ENCODE measurements around the gene AKAP7.
"Not testable (repeated sequence)": the region's sequence is repeated elsewhere in the genome, so short reads cannot be mapped to it uniquely, and the experiment has no call there.

The AKAP7 gene

DNA sequence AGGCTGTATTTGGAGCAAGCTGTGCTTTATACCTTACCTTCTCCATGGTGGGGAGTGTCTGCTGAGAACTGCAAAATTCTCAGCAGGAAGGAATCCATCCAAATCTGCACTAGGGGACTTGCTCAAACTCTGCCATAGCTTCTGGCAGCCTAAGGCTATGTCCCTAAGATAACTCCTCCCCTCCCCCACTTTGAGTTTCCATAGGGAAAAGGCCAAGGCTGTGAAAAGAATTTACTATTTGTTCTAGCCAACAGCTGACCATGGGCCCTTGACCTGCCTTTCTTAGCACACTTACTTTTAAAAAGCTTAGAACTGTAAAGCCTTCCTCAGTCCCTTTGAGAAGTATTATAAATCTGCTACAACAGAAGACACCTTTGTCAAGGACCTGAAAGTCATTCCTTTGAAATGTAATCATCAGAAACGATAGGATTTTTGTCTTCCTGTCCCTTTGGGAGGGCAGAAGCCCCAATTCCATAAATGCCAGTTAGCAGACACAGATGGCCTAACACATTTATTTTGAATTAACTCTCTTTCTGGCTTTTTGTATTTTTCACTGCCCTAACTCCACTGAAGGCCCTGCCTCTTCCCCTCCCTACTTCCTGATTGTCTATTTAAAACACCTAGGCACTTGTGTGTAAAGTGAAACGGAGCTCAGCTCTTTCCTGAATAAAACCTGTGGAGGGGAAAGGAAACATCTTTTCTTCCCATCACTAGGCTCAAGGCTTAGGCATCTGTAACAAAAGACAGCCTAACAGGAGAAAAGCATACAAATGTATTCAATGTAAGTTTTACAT lies 157.1 kb downstream of the AKAP7 start:
- no peak for DNase-seq (ENCODE audit: low read depth)

DNA sequence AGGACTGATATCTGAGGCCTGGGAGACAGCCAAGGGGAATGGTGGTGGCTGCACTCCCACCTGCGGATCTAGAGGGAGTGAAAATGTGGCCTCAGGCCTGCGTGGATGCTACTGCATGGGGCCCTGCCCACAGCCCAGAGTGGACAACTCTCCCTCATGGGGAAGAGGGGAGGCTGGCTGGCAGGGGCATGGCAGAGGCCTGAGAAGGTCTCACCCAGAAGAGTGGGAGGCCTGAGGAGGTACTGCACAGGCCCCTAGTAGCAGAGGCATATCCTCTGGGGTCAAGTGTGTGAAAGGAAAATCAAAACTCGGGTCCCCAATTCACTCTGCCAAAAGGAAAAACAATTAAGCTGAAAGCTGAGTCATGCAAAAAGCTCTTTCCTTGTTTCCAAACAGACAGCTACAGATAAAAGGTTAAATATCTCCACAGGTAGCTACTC lies 158.2 kb downstream of the AKAP7 start:
- DNase-seq (ENCODE audit: low read depth) = no peak

DNA sequence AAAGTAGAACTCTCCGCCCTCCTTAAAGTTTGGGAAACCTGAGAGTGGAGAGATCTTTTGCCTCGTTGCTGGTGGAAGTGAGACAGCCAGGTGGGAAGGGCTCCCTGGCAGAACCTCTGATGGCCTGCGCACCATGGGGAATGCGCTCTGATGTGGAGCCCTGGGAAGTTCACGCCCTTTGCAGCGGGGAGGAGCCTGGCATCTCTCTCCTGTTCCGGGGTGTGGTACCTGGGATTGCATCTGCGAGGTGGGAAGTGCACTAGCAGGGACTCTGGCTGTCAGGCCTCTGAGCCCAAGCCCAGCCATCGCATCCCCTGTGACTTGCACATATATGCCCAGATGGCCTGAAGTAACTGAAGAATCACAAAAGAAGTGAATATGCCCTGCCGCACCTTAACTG lies 159.8 kb downstream of the AKAP7 start:
- DNase-seq (ENCODE audit: low read depth) = no peak

DNA sequence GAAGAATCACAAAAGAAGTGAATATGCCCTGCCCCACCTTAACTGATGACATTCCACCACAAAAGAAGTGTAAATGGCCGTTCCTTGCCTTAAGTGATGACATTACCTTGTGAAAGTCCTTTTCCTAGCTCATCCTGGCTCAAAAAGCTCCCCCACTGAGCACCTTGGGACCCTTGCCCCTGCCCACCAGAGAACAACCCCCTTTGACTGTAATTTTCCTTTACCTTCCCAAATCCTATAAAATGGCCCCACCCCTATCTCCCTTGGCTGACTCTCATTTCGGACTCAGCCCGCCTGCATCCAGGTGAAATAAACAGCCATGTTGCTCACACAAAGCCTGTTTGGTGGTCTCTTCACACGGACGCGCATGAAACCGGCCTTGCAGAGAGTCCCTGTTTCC lies 165.6 kb downstream of the AKAP7 start:
- not testable (repeated sequence) for DNase-seq (ENCODE audit: low read depth)

DNA sequence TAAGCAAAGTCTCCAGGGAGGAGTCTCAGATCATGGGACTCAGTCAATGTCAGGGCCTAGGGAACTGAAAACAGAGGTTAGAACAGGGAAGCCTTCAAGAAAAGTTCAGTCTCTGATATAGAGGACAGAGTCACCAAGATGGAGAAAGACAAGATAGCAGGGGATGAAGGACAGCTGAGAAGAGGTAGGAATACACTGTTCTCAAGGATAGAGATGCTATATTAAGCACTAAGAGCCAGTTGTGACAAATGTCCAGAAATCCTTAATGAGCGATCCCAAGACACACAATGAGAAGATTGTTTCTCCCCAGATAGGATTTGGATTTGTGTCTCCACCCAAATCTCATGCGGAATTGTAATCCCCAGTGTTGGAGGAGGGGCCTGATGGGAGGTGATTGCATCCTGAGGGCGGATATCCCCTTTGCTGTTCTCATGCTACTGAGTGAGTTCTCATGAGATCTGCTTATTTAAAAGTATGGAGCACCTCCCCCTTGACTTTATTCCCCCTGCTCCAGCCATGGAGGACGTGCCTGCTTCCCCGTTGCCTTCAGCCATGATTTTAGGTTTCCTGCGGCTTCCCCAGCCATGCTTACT lies 168.2 kb downstream of the AKAP7 start:
- no peak for DNase-seq (ENCODE audit: low read depth)

DNA sequence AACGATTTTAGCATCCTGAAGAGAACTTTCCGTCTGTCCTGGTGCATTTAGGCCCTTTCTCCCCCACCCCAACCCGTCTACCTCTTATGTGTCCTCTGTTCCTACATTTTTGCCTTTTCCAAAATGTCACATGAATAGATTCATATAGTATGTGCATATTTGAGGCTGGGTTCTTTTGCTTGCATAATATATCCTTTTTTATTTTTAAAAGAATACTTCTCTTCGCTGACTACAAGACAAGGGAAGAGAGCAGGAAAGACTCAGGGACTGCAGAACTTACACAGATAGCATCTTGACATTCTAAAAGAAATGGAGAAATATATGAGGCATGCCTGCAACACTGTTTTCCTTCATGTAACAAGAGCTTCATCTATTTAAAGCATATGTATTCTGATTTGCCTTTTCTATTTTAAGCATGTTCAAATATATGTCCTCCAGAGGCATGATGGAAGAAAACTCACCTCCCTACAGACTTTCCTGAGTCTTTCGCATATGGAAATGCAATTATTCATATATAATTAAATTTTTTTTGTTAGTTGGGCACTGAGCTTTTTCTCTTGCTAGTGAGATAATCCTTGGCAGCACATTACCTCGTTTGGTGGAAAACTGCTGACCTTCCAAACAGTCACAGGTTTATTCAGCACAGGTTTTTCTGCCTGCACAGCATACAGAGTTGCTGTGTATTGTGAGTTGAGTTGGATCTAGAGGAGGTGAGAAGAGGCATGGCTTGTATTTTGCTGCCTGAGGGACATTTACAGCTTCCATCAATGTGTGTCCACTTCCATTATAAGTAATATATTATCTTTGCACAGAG lies 170.0 kb downstream of the AKAP7 start:
- DNase-seq (ENCODE audit: low read depth) = no peak

DNA sequence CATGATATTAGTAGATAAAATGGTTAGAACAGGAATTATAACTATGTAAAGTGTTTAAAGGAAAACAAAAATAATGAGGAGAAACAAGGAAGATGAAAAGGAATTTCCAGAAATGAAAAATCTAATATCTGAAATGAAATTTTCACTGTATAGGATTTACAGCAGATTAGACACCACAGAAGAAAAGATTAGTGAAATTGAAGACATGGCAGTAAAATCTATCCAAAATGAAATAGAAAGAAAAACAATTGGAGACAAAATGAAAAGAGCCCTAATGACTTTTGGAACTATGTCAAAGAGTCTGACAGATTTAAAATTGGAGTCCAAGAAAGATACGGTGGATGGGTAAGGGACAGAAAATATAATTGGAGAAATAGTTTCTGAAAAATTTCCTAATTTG lies 174.2 kb downstream of the AKAP7 start:
- DNase-seq (ENCODE audit: low read depth) = no peak

DNA sequence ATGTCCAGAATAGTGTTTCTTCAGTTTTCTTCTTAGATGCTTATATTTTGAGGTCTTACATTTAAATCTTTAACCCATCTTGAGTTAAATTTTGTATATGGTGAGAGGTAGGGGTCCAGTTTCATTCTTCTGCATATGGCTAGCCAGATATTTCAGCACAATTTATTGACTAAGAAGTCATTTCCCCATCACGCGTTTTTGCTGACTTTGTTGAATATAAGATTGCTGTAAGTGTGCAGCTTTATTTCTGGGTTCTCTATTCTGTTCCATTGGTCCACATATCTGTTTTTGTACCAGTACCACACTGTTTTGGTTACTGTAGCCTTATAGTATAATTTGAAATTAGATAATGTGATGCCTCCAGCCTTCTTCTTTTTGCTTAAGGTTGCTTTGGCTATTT lies 179.6 kb downstream of the AKAP7 start:
- DNase-seq (ENCODE audit: low read depth) = no peak

DNA sequence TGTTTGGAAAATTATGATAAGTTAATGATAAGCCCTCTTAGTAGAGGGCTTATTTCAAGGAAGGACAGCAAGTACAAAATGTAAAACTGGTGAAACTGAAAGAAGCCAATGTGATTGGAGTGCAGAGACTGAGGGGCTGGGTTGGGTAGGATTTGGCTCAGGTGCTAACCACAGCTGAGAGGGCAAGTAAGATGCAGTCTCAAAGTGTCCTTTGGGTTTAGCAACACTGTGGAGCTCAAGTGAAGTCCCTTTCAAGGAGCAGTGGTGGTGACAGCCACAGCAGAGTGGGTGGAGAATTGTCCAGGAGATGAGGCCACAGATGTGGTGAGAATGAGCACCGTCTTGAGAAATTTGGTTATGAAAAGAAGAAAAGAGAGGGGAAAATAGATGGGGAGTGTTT lies 181.4 kb downstream of the AKAP7 start:
- DNase-seq (ENCODE audit: low read depth) = no peak

DNA sequence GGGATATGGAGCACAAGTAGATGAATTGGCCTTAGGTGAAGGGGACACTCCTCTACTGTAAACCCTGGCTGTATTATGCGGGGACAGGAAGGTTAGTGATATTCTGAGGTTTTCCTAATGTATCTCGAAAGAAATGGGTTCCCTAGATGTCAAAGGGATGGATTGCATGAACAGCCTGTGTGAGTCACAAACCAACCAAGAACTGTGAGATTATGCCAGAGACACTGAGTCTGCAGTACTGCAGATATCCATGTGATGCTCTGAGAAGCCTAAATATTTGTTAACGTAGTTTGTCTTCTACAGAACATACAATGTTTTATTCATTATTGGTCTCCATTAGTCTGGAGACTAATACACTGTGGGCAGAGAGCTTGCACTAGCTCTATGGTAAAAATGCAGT lies 182.2 kb downstream of the AKAP7 start:
- no peak for DNase-seq (ENCODE audit: low read depth)

DNA sequence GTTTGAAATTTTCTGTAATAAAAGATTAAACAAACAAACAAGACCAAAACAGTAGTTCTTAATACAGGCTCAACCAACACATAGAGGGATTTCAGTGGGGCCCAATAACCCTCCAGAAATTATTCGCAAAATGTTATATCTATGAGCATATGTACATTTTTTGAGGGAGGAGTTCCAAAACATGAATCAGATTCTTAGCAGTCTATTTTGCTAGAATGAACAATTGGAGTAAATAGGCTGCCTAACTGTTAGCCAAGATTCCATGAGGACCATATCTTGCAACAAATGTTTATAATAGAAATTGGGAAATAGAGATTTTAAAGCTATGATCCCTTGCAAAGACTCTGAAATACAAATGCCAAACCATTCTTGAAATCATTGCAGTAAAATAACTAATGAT lies 186.3 kb downstream of the AKAP7 start:
- DNase-seq (ENCODE audit: low read depth) = no peak

DNA sequence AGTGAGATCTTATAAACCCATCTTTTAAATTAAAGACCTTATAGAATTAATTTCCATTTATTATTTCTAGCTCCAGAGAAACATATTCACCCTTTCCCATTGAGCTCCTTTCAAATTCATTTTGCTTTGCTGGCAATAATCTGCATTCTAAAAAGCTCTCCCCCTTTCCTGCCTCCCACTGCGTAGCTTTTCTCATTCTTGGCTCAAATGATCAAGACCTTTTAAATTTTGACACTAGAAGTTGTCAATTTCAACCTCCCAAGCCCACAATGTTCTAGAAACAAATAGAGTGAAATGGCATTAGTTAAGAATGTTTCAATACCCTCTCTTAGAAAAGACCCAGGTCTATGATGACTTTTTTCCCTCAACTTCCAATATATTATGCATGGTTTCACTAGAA lies 186.9 kb downstream of the AKAP7 start:
- DNase-seq (ENCODE audit: low read depth) = no peak

DNA sequence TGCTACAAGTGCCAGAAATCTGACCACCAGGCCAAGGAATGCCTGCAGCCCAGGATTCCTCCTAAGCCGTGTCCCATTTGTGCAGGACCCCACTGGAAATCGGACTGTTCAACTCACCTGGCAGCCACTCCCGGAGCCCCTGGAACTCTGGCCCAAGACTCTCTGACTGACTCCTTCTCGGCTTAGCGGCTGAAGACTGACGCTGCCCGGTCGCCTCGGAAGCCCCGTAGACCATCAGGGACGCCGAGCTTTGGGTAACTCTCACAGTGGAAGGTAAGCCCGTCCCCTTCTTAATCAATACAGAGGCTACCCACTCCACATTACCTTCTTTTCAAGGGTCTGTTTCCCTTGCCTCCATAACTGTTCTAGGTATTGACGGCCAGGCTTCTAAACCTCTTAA lies 190.4 kb downstream of the AKAP7 start:
- DNase-seq (ENCODE audit: low read depth) = not testable (repeated sequence)

DNA sequence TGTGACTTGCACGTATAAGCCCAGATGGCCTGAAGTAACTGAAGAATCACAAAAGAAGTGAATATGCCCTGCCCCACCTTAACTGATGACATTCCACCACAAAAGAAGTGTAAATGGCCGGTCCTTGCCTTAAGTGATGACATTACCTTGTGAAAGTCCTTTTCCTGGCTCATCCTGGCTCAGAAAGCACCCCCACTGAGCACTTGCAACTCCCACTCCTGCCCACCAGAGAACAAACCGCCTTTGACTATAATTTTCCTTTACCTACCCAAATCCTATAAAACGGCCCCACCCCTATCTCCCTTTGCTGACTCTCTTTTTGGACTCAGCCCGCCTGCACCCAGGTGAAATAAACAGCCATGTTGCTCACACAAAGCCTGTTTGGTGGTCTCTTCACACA lies 193.5 kb downstream of the AKAP7 start:
- not testable (repeated sequence) for DNase-seq (ENCODE audit: low read depth)

DNA sequence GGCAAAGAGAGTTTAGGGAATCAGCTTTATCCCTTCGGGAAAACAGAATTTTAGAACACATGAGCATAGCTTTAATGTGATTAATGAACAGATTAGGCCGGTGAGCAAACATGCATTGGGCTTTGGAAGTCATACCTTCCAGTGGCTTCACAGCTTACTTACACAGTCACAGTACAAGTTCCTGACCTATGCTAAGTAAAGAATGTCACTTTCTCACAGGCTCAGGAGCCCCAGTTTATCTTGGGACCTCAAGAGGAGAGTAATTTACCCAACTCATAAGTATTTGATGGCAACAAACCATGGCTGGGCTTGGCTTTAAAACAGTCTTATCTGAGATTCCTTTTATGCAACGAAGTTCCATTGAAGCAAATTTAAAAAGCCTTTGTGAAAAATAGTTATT lies 195.9 kb downstream of the AKAP7 start:
- no peak for DNase-seq (ENCODE audit: low read depth)

DNA sequence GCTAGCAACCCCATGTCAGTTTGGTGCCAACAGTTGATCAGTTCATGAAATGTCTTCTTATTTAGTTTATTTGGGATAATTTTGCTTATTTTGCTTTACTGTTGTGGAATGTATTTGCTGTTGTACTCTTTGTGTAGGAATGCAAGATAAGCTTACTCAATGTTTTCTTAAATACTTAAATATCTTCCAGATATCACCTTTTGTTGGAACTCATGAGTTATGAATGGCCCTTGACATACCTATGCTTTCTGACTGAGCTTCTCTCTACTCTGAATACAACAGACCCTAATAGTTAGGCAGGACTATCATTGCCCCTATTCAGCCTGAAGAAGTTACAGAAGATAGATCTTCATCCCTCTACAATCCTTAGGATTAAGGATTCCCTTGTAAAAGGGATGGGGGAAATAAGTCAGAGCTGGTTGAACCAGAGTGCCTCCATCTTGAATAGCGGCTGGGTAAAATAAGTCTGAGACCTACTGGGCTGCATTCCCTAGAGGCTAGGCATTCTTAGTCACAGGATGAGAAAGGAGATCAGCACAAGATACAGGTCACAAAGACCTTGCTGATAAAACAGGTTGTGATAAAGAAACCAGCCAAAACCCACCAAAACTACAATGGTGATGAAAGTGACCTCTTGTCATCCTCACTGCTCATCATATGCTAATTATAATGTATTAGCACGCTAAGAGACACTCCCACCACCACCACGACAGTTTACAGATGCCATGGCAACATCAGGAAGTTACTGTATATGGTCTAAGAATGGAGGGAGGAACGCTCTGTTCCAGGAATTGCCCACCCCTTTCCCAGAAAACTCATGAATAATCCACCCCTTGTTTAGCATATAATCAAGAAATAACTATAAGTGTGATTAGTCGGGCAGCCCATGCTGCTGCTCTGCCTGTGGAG lies 196.9 kb downstream of the AKAP7 start:
- DNase-seq (ENCODE audit: low read depth) = no peak

All from activated T-cell treated with anti-CD3 and anti-CD28 coated beads for 48 hours (primary cell).